Panc1 (cell line): ENCODE results near the gene TROAP. TPM values are rescaled to one million over a fixed set of nuclear protein-coding genes. Genes with fewer than 3 reads are reported as not detected.

ENCODE experiments used
- ATAC-seq: fragments of 200-7000 bp; cut with Tn5 transposase; 2 replicates; pipeline ENCODE4 v1.9.1; 2020; ENCODE audit warnings: mild to moderate bottlenecking, moderate library complexity
- BruUV-seq: library from RNA; stranded (reverse); fragments of 400-500 nt; replicated peaks from 2 replicates; lab custom pipeline; 2021; lab: Mats Ljungman, UMichigan
- CTCF ChIA-PET: fragments of 300-600 bp; sonication (Branson Sonifier 250); formaldehyde crosslinking; loops from one replicate; lab custom pipeline; 2022; ENCODE audit warnings: antibody characterized with exemption; lab: Charles Lee
- POLR2A ChIA-PET: fragments of 300-600 bp; sonication (Branson Sonifier 250); formaldehyde crosslinking; loops from one replicate; lab custom pipeline; 2022; ENCODE audit warnings: antibody characterized with exemption; lab: Charles Lee
- DNase-seq: peaks from one replicate; pipeline ENCODE4 v3.0.0-alpha.2; 2010; ENCODE audit warnings: low read depth, low spot score
- H3K27ac ChIP-seq: 2 replicates; pipeline ENCODE4 v1.5.1; 2011; ENCODE audit warnings: mild to moderate bottlenecking, low read length, inconsistent platforms
- H3K27me3 ChIP-seq: fragments of 200-500 bp; sonication (Bioruptor generic); 2 replicates; pipeline ENCODE4 v1.6.0; 2014; ENCODE audit warnings: low read length, inconsistent platforms; ENCODE audit not compliant: control insufficient read depth, insufficient read depth
- H3K36me3 ChIP-seq: fragments of 200-500 bp; sonication (Bioruptor generic); 2 replicates; pipeline ENCODE4 v1.5.1; 2014; ENCODE audit warnings: inconsistent platforms, mild to moderate bottlenecking, low read length, moderate library complexity; ENCODE audit not compliant: control insufficient read depth, insufficient read depth
- H3K4me1 ChIP-seq: 2 replicates; pipeline ENCODE4 v1.5.1; 2011; ENCODE audit warnings: inconsistent platforms, mild to moderate bottlenecking, low read length, moderate library complexity; ENCODE audit not compliant: control insufficient read depth, insufficient read depth
- H3K4me3 ChIP-seq, 2 experiments: 2 replicates each; pipeline ENCODE4 v1.5.1; 2011 to 2012; ENCODE audit warnings: low read depth in 2 of 2, low read length in 2 of 2, mild to moderate bottlenecking in 2 of 2, inconsistent platforms in 1 of 2, moderate library complexity in 1 of 2
- H3K9me3 ChIP-seq: fragments of 200-500 bp; sonication (Bioruptor generic); 2 replicates; pipeline ENCODE4 v1.5.1; 2014; ENCODE audit warnings: low read depth, mild to moderate bottlenecking, inconsistent platforms, low read length, moderate library complexity; ENCODE audit not compliant: control insufficient read depth, insufficient read depth
- CTCF ChIP-seq: fragments of 450-650 bp; IDR thresholded peaks from 2 replicates; pipeline ENCODE4 v1.5.1; 2017; ENCODE audit warnings: mild to moderate bottlenecking
- POLR2AphosphoS5 ChIP-seq: IDR thresholded peaks from 2 replicates; pipeline ENCODE4 v1.6.1; 2012; ENCODE audit warnings: mild to moderate bottlenecking, low read depth, low read length, moderate library complexity
- REST ChIP-seq, 2 experiments: IDR thresholded peaks; 2 replicates each; pipeline ENCODE4 v1.6.1; 2011 to 2012; ENCODE audit warnings: low read depth in 2 of 2, control low read depth in 1 of 2, low read length in 1 of 2, mild to moderate bottlenecking in 1 of 2, moderate library complexity in 1 of 2; ENCODE audit not compliant: insufficient read depth in 1 of 2
- SIN3A ChIP-seq: IDR thresholded peaks from 2 replicates; pipeline ENCODE4 v1.6.1; 2012; ENCODE audit warnings: low read depth, mild to moderate bottlenecking, low read length, moderate library complexity, borderline replicate concordance; ENCODE audit not compliant: insufficient read depth
- TCF7L2 ChIP-seq: IDR thresholded peaks from 2 replicates; pipeline ENCODE4 v1.6.1; 2011; ENCODE audit warnings: mild to moderate bottlenecking, low read depth, low read length, inconsistent platforms
- in situ Hi-C: cut with HindIII; loops from 2 replicates; pipeline ENCODE4 v1.10.0; 2016; ENCODE audit warnings: low sequenced_read_pairs, low pct_unique_long_range_greater_than_20kb
- intact Hi-C: fragments of 100-400 bp; cut with micrococcal nuclease; formaldehyde crosslinking; loops from one replicate; pipeline ENCODE4 v1.10.0; 2022; ENCODE audit not compliant: unreplicated experiment
- total RNA-seq: library from RNA; stranded (reverse); gene quantifications from one replicate; pipeline ENCODE4 v1.2.1, GENCODE V29; 2021; ENCODE audit not compliant: unreplicated experiment

Gene TROAP
- total RNA-seq, 1 experiment from 2014 or later, result 50.0 TPM

GRCh38 chr12:49335955-49336644 is 13.0 kb downstream of the TROAP start:
- BruUV-seq, result no TSS peak
- no peak overlapping the region for H3K27ac ChIP-seq
- DNase-seq (no peak), ATAC-seq (no peak)
- no peaks in the 10 kb centered on the region for H3K9me3 ChIP-seq
- no peak for TF ChIP-seq SIN3A
- TF ChIP-seq CTCF, result no peak
- TF ChIP-seq TCF7L2, result no peak
- TF ChIP-seq POLR2AphosphoS5, result no peak
- peaks cover 8% of the 10 kb centered on the region; the same call in 1 of the 2 replicates for H3K4me1 ChIP-seq
- no peaks in the 10 kb centered on the region for H3K36me3 ChIP-seq
- POLR2A ChIA-PET, result no interaction called here
- in situ Hi-C loops (no loop called here), intact Hi-C loops (loop anchor here (5.0 kb wide), 1 partner anchor 49 kb away; no protein-coding TSS in a partner anchor)
- H3K4me3 ChIP-seq, result peak overlapping the region; percentile 56 to 65
- H3K27me3 ChIP-seq, result no peaks in the 10 kb centered on the region
- CTCF ChIA-PET, result interaction anchor here (0.6 to 2.6 kb wide), 5 partner anchors 11 to 57 kb away, joined by 3 to 12 read pairs (median 5); partner anchors contain the start of genes DNAJC22, PRPH and TROAP

- H3K27me3 ChIP-seq, result no peaks in the 10 kb centered on the region
- DNase-seq (no peak), ATAC-seq (peak; percentile 83)
- intact Hi-C loops, result loop anchor here (5.0 kb wide), 1 partner anchor 50 kb away; no protein-coding TSS in a partner anchor
- CTCF ChIA-PET, result interaction anchor here (0.6 to 2.6 kb wide), 8 partner anchors 10 to 308 kb away, joined by 3 to 14 read pairs (median 4); partner anchors contain the start of genes DNAJC22 and PRPH
- H3K4me3 ChIP-seq, result peak within 1 kb of the TSS; percentile 56 to 65
- no peaks in the 10 kb centered on the region for H3K9me3 ChIP-seq
- TF ChIP-seq TCF7L2, result no peak
- TF ChIP-seq CTCF, result peak; percentile 99
- TF ChIP-seq POLR2AphosphoS5, result no peak
- no peak for TF ChIP-seq REST (IDR thresholded peaks at IDR 0.05; ENCODE audit: insufficient read depth in 1 of 2, low read depth in 2 of 2, low read length in 1 of 2)
- TF ChIP-seq SIN3A, result no peak
- no peaks in the 10 kb centered on the region for H3K36me3 ChIP-seq
- POLR2A ChIA-PET, result no interaction called here
- H3K4me1 ChIP-seq, result peaks cover 8% of the 10 kb centered on the region; the same call in 1 of the 2 replicates
- no TSS peak for BruUV-seq
- no peak within 1 kb of the TSS for H3K27ac ChIP-seq
- in situ Hi-C loops, result no loop called here
Observed at GRCh38 chr12:49336645-49337584, 13.9 kb downstream of the TROAP start, which contains the start of gene C1QL4. Gene C1QL4, minus strand, starts transcription at chr12:49337188. Its CDS starts 711 bp downstream, at chr12:49336477.
